HG03139 (cell line): ENCODE results near the gene TM9SF2.

Experiments
- ATAC-seq: cut with Tn5 transposase; IDR thresholded peaks from one replicate; pipeline ENCODE4 v1.9.1; 2021; ENCODE audit not compliant: unreplicated experiment

Gene TM9SF2

DNA sequence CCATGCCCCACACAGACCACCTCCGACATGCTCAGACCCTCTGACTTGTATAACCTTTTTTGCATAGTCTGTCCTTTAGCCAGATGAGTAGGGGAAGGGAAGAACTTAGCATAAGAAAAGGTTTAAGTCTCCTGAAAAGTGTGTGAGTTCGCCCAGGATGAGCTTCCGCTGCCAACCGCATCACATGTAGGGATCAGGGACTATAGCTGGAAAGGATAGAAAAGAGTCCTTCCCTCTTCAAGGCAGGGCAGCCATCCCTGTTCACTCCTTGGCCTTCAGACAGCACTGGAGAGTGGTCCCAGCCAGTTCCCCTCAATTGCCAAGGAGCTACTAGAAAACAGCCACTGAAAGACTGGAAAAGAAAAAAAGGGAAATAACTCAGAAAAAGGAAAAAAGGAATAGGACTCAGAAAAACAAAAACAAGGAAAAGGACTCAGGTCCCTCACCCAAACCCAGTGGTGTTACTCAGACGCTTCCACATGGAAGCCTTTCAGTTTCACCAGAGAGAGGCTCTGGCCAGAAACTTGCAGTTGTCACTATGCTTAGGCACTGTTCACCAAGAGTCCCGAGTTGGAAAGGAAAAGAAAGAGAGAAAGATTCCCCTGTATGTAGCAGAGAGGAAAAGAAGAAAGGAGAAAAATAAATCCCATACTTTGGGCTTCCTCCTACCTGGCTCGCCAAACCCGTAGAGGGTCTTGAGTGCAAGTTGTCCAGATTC, 5.6 kb upstream of the TM9SF2 start:
- ATAC-seq: no peak

DNA sequence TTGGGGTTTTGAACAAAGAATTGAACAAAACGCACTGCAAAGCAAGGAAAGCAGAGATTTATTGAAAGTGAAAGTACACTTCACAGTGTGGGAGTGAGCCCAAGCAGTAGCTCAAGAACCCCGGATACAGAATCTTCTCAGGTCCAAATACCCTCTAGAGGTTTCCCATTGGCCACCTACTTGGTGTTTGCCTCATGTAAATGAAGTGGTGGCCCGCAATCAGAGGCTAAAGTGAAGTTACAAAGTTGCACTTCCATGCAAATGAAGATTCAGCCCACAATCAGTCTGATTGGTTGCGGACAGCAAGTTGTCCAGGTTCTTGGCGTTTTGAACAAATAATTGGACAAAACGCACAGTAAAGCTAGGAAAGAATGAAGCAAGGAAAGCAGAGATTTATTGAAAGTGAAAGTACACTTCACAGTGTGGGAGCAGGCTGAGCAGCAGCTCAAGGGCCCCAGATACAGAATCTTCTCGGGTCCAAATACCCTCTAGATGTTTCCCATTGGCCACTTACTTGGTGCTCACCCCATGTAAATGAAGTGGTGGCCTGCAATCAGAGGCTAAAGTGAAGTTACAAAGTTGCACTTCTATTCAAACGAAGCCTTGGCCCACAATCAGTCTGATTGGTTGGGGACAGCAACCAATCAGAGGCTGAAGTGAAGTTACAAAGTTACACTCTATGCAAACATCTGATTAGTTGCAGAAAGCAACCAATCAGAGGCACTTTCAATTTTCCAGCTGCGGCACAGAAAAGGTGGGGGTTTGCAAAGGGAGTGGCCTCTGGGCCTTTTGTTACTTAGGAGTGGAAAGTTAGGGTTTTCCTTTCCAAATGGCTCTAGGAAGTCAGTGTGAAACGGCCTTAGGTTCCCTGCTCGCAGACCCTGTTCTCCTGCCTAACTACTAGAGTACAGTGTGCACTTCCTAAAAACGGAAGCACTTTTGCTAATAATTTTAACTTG, 4.8 kb upstream of the TM9SF2 start:
- ATAC-seq: peak; percentile 29

DNA sequence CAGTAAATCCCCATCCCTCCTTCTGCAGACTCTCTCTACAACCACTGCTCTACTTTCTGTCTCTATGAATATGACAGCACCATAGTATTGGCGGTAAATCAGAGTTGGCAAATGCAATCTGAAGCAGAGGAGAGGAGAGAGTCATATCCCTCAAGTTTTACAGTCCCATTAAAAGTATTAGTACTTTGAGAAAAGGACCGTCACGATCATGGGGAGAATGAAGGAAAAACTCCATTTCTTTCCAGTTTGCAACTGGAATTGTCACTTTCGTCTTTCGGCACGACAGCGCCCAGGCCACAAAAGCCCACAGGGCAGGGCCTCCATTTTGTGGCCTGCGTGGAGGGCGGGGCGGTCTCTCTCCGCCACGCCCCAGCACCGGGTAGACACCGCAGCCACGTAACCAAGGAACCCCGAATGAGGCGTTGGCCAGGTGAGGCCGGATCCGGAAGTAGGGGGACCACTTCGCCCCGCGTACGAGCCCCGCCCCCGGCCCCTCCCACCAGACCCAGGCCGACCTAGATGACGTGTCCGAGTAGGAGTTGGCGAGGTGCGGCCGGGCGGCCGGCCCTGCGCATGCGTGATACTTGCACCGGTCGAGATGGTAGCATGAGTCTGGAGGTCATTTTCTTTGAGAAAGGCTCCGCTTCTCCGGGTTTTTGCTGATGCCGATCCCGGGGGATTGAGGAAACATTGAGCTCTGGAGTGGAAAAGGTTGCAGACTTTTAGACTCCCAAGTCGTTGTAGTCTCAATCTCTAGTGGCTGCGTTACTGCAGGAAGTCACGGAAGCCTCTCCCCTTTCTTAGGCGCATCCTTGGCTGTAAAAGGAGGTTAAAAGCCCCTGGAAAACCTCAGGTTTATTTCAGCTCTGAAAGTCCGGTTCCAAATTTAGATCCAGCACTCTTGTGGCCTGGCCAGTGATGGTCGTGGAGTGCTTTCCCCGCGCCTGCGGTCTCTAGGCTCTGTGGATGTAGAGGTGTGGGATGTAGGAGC, 2.8 kb upstream of the TM9SF2 start:
- peak; percentile 56 for ATAC-seq

DNA sequence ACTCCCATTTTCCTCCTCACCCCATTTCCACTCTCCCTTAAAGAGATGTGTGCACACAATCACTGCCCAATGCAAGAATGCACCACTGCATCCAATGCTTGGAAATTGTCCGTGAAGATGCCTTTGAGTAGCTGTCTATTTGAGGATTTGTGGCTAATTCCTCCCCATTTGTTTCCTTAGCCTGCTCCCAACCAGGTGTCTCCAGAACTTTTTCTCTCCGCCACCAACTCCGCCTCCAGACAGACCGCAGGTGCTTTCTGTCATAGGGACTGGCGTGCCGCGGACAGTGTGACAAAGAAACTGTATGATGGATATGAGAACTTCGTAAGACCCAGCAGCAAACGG, 461 bp upstream of the TM9SF2 start:
- peak; percentile 2 for ATAC-seq

DNA sequence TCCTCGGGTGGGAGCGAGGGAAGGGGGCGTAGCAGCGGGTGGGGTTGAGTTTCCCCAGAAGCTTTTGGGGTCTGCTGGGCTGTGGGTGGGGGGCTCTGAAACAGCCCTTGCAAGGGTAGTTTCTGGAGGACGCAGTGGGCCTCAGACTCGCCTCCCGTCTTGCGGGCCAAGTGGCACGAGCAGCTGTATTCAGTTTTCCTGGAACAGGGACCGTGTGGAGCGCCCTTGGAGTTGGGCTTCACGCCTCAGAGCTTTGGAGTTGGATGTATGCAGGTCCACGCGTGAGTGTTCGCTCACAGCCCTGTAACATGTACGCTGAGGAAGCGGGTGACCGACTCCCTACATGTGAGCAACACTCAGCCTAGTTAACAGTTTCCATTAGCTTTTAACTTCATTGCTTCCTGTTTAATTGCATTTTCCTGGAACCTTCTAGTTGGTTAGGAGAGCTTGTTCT, 603 bp downstream of the TM9SF2 start:
- no peak for ATAC-seq

DNA sequence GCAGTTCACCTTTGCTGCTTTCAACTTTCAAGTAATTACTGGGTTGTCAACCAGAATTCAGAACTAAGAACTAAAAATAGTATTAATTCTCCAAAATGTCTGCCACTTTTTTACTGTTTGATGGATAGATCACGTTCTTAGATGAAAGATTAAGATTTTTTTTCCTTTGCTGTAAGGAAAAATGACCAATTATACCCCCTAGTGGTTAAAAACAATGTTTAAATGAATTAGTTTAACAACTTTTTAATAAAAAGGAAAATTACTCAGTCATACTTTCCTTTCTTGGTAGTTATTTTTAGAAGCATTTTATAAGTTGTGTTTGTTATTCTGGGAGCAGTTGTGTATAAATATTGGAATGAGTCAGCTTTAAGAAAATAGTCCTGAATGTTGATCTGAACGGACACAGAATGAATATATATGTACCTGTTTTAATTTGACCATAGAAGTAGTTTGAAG, 4.6 kb downstream of the TM9SF2 start:
- ATAC-seq: no peak

DNA sequence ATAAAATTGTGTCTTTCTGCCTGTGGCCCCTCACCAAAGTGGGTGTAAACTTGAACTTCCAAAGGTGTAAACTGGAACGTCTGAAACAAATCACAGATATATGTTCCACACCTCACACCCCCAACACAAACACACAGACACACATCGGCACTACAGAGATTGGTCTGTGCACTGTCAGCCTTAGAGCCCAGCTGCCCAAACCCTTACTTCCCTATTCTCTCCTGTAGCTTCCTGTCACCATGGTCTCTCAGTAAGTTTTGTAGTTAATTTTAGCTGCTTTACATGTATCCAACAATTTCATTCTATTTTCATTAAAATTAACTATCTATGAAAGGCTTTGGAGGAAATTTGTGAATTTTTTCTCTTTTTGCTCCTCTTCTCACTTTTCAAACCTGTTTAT, 5.4 kb downstream of the TM9SF2 start:
- ATAC-seq: peak; percentile 86

DNA sequence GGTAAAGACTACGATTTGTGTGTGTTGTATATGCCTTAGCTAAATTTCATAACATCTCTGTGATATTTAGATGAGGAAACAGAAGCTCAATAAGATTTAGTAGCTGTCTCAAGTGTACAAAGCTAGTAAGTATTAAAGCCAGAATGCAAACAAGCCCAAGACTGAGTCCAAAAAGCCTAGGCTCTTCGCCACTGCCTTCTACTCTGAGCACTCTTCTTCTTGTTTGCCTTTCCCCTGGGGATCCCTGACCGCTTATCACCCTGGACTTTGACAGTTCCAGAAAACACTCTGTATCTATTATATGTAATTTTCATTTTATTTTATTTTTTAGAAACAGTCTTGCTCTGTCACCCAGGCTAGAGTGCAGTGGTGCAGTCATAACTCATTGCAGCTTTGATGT, 5.8 kb downstream of the TM9SF2 start:
- peak; percentile 3 for ATAC-seq

DNA sequence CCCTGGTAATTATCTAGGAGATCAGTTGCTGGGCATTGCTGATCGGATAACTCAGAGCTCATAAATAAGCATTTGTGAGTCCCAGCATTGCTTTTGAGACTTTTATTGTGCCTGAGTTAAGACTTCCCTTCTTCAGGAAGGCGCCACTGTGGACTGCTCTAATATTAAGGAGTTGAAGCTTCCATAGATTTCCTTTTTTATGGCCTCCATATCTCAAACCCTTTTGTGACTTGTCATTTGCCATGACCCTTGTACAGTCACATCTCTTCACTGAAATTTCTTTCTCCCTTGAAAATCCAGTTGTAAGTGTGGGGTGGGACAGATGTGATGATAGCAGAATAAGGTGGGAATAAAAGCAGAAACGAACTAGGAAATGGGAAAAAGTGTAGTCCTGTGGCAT, 6.3 kb downstream of the TM9SF2 start:
- ATAC-seq: no peak

DNA sequence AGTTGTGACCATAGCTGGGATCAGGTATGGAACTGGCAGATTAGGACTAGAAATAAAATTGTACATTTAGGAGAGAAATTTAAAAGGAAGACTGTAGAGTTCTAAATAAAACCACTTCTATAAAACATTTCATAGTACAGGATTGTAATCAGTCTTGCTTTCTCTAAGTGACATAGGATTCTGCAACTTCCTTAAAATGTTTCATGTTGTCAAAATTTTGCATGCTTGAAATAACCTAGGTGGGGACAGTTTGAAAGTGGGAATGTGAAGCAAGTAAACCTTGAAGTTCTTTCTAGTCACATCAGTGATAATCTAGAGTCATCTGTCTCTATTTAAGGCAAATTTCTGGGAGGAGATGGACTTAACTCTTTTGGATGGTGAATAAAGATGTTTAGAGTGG, 6.7 kb downstream of the TM9SF2 start:
- ATAC-seq: no peak

DNA sequence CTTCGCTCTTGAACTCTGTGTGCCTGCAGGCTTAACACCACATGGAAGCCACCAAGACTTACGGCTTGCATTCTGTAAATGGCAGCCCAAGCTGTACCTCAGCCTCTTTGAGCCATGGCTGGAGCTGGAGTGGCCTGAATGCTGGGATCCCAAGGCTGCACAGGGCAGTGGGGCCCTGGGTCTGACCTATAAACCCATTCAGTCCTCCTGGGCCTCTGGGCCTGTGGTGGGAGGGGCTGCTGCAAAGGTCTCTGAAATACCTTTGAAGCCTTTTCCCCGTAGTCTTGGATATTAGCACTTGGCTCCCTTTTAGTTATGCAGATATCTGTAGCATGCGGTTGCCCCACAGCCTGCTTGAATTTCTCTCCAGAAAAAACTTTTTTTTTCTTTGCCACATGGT, 8.2 kb downstream of the TM9SF2 start:
- no peak for ATAC-seq

DNA sequence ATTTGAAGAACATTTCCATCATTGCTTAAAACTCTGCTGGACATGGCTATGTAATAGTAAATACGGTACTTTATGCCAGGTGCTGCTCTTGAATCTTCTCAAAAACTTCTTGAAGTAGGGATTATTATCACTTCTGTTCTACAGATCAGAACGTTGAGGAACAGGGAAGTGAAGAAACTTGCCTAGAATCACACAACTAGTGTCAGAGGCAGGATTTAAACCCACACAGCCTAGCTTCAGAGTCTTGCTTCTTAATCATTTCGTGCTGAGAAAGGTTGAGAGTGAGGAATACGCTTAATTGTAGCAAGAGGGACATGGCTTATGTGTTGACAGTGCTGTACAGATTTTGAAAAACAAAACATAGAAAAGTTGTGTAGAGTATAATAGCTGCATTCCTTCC, 13.5 kb downstream of the TM9SF2 start:
- ATAC-seq: no peak

DNA sequence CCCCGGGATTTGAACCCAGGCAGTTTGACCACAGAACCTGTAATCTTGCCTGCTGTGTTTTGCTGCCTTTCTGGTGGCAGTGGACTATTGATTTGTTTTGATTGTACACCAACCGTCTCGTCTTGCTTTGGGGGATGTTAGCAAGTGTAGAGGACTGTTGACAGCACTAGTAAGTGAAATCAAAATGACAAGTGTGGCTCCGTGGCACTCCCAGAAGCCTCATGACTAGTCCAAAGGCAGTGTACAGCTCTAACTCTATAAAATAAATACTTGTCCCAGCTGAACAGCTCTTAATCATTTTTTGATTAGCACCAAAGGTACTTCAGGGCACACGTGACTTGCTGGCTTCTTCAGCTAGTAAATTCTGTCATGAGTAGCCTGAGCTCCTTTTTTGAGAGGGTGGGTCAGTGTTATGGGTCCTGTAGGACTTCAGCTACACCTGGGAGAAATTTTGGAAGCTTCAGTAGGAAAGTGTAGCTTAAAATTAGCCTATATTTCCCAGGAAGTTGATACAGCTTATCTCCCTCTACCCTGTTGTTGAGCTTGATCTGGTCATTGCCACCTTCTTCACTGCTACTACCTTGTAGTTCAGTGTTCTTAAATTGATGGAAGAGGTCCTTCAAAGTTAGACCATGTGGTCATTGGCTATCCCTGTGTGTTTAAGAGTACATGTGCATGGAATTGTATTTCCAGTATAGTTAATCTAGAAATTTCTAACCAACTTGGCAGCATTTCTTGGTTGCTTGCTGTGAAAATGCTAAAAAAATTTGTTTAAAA, 15.1 kb downstream of the TM9SF2 start:
- ATAC-seq: no peak

DNA sequence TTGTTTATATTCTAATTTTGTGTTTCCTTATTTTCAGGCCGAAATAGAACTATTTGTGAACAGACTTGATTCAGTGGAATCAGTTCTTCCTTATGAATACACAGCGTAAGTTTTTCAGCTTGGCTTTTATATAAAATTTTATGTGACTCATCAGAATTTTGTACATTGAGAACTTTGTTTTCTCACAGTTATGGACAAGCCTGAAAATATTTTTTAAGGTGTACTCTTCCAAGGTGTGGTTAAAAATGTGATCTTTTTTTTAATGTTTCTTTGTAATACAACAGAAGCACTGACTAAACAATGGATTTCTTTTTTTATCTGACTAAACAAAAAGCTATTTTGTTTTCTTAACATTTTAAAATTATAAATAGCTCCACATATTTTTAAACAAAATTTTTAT, 16.3 kb downstream of the TM9SF2 start:
- ATAC-seq: no peak

DNA sequence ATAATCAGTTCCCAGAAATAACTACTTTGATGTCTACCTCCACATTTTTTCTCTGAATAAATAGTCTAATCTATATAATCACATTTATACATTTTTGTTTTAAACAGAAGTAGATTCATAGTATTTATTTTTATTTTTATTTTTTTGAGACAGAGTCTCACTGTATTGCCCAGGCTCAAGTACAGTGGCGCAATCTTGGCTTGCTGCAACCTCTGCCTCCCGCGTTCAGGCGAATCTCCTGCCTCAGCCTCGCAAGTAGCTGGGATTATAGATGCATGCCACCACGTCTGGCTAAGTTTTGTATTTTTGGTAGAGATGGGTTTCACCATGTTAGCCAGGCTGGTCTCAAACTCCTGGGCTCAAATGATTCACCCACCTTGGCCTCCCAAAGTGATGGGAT, 16.7 kb downstream of the TM9SF2 start:
- no peak for ATAC-seq

DNA sequence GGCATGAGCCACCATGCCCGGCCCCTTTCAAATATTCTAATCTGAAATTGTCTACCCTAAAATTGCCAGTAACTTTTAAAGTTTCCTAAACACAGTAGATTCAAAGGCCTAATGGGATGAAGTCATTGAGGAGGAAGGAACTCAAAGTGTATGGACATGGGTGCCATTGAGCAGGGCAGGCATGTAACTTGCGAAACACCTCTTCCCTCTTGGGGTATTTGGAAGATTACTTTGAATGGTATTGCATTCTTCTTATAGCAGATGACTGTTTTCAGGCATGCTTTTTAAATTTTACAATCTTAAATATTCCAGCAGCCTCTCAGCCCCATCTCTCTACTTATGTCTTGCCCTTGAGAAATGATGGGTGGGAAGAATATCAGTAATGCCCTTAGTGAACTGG, 21.0 kb downstream of the TM9SF2 start:
- ATAC-seq: no peak

DNA sequence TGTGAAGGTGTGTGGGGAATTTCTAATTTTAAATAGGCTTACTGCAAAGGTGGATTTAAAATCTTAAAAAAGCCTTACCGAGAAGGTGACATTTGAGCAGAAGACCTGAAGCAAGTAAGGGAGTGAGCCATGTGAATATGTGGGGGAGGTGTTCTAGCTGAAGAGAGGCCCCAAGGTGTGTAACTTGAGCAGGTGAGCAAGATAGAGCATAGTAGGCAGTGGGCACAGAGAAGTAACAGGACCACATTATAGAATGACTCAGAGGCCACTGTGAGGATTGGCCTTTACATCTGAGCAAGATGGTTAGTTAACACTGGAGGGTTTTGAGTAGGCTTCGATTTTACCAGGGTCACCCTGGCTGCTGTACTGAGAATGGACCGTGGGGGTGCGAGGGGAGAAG, 22.6 kb downstream of the TM9SF2 start:
- ATAC-seq: no peak

DNA sequence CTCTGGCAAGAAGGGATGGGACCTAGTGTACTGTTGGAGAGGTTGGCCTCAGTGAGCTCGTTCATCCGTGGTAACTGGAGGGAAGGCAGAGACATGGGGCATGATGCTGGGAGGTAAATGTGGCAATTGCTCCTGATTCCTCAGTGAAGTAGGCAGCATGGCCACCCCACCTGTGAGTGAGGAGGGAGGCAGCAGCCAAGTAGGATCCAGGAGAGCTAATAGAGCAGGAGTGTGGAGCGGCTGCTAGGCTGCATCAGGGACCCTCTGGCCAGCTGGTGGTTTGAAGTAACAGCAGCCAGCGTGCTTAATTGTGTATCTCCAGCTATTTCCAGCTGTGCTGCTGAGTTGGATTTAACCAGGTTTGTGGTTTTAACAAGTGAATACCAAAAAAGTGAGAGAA, 24.7 kb downstream of the TM9SF2 start:
- ATAC-seq: no peak

DNA sequence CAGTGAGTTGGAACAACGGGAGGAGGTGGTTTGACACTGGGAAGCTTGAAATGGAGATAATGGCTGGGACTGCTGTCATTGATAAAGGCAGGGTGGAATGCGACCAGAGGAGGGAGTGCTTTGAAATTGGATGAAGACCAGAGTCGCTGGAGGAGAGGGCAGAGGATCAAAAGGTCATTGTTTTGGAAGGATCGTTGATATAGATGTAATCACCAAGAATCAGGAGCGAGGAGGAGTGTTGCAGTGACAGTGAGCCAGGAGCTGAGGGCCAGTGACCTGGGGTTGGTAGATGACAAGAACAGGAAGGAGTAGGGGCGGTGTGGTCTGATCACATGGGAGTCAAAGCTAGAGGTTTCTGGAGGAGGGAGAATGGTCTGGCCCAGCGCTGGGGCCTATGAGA, 25.3 kb downstream of the TM9SF2 start:
- no peak for ATAC-seq

DNA sequence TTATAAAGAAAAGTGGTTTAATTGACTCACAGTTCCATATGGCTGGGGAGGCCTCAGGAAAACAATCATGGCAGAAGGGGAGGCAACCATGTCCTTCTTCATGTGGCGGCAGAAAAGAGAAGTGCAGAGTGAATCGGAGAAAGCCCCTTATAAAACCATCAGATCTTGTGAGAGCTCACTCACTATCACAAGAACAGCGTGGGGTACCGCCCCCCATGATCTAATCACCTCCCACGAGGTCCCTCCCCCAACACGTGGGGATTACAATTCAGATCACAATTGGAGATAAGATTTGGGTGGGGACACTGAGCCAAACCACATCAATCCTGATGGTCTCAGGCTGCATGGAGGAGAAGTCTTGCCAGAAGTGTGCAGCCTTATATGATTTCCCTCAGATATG, 26.0 kb downstream of the TM9SF2 start:
- ATAC-seq: no peak
